ENCODE data around the gene TIMP3.
A peak's percentile ranks its signal among the peaks of the same experiment; 100 is the strongest.

The TIMP3 gene

GRCh38 chr22:32805361-32805881, 3.9 kb downstream of the TIMP3 start:
- DNase-seq (ENCODE audit: low read depth, low spot score): no peak

- DNase-seq (ENCODE audit: low read depth, low spot score): no peak
Observed at GRCh38 chr22:32806296-32806695, 4.8 kb downstream of the TIMP3 start.

- DNase-seq (ENCODE audit: low read depth, low spot score): no peak
Observed at GRCh38 chr22:32808038-32808445, 6.5 kb downstream of the TIMP3 start.

- no peak for DNase-seq (ENCODE audit: low read depth, low spot score)
Observed at GRCh38 chr22:32809786-32810554, 8.5 kb downstream of the TIMP3 start.

- DNase-seq (ENCODE audit: low read depth, low spot score): no peak
Observed at GRCh38 chr22:32810555-32811133, 9.1 kb downstream of the TIMP3 start.

GRCh38 chr22:32811788-32812545, 10.5 kb downstream of the TIMP3 start:
- DNase-seq (ENCODE audit: low read depth, low spot score): no peak

GRCh38 chr22:32814285-32814860, 12.9 kb downstream of the TIMP3 start:
- no peak for DNase-seq (ENCODE audit: low read depth, low spot score)

- no peak for DNase-seq (ENCODE audit: low read depth, low spot score)
Observed at GRCh38 chr22:32815059-32815458, 13.6 kb downstream of the TIMP3 start.

GRCh38 chr22:32815943-32816342, 14.4 kb downstream of the TIMP3 start:
- no peak for DNase-seq (ENCODE audit: low read depth, low spot score)

GRCh38 chr22:32817137-32817730, 15.7 kb downstream of the TIMP3 start:
- DNase-seq (ENCODE audit: low read depth, low spot score): no peak

- DNase-seq (ENCODE audit: low read depth, low spot score): no peak
Observed at GRCh38 chr22:32818446-32819115, 17.1 kb downstream of the TIMP3 start.

- DNase-seq (ENCODE audit: low read depth, low spot score): no peak
Observed at GRCh38 chr22:32819120-32819519, 17.6 kb downstream of the TIMP3 start.

- no peak for DNase-seq (ENCODE audit: low read depth, low spot score)
Observed at GRCh38 chr22:32820131-32821119, 18.9 kb downstream of the TIMP3 start.

GRCh38 chr22:32822179-32822877, 20.8 kb downstream of the TIMP3 start:
- DNase-seq (ENCODE audit: low read depth, low spot score): no peak

- DNase-seq (ENCODE audit: low read depth, low spot score): peak; percentile 48
Observed at GRCh38 chr22:32823024-32823730, 21.7 kb downstream of the TIMP3 start.

GRCh38 chr22:32824531-32825312, 23.2 kb downstream of the TIMP3 start:
- DNase-seq (ENCODE audit: low read depth, low spot score): no peak

GRCh38 chr22:32826537-32826936, 25.0 kb downstream of the TIMP3 start:
- no peak for DNase-seq (ENCODE audit: low read depth, low spot score)
